ENCODE measurements around the gene MAN2B1.
A peak's percentile ranks its signal among the peaks of the same experiment; 100 is the strongest.
"Not testable (repeated sequence)": the region's sequence is repeated elsewhere in the genome, so short reads cannot be mapped to it uniquely, and the experiment has no call there.

The MAN2B1 gene

DNA sequence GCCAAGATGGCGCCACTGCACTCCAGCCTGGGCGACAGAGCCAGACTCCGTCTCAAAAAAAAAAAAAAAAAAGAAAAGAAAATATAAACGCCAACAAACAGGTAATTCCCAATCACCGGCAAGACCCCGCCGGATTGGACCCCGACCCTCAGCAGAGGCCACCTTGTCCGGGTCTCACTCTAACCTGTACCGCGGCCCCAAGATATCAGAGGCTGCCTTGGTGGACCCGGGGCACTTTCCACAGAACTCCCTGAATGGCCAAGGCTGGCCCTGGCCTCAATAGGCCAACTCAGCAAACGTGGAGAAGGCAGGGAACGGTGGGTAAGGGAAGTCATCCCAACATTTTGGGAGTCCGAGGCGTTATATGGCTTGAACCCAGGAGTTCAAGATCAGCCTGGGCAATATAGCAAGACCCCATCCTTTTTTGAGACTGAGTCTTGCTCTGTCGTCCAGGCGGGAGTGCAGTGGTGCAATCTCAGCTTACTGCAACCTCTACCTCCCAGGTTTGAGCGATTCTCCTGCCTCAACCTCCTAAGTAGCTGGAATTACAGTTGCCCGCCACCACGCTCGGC is 27.8 kb downstream of the MAN2B1 start:
- Histone ChIP-seq H3K9ac (ENCODE audit: low read length) (no peak overlapping the region), H3K27me3 (ENCODE audit: control insufficient read depth in 1 of 2, insufficient read depth in 2 of 2, low read length in 2 of 2) (no peaks in the 10 kb centered on the region), H3K4me3 (ENCODE audit: low read depth in 1 of 2, low read length in 2 of 2) (no peak overlapping the region), H3K27ac (ENCODE audit: low read depth, low read length) (no peak overlapping the region), H3K4me1 (ENCODE audit: insufficient read depth, low read length) (peaks cover 5% of the 10 kb centered on the region), H3K36me3 (ENCODE audit: insufficient read depth, low read length) (no peaks in the 10 kb centered on the region), H3K9me3 (ENCODE audit: low read length) (no peaks in the 10 kb centered on the region)

DNA sequence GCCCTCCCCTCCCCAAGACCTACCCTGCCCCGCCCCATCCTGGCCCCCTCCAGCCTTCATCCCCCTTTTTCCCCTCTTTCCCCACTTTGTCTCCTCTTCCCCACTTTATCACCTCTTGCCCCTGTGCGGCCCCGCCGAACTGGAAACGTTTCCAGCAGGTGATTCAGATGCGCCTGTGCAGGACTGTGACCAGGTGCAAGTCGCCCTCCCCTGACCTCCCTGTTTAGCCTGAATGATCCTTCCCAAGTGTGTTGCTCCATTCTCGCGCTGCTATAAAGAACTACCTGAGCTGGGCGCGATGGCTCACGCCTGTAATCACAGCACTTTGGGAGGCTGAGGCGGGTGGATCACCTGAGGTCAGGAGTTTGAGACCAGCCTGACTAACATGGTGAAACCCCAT is 29.9 kb downstream of the MAN2B1 start:
- no peaks in the 10 kb centered on the region for H3K27me3 ChIP-seq (ENCODE audit: control insufficient read depth in 1 of 2, insufficient read depth in 2 of 2, low read length in 2 of 2)
- H3K27ac ChIP-seq (ENCODE audit: low read depth, low read length): no peak overlapping the region
- H3K36me3 ChIP-seq (ENCODE audit: insufficient read depth, low read length): no peaks in the 10 kb centered on the region
- H3K4me1 ChIP-seq (ENCODE audit: insufficient read depth, low read length): peaks cover 5% of the 10 kb centered on the region
- no peaks in the 10 kb centered on the region for H3K9me3 ChIP-seq (ENCODE audit: low read length)
- no peak overlapping the region for H3K4me3 ChIP-seq (ENCODE audit: low read depth in 1 of 2, low read length in 2 of 2)
- H3K9ac ChIP-seq (ENCODE audit: low read length): no peak overlapping the region

DNA sequence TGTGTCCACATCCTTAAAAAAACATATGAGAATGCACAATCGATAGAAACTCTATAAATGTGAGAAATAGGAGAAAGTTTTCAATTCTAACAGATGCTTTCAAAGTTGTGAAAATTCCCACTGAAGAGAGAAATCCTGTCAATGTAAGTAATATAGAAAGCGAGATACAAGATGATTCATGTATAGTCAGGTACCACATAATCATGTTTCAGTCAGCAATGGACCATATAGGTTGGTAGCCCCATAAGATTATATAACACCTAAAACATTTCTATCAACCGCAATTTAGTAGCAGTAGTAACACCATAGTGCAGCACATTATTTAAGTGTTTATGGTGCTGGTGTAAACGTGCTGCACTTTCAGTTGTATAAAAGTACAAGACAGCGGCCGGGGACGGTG is 37.3 kb downstream of the MAN2B1 start:
- H3K9ac ChIP-seq (ENCODE audit: low read length): no peak overlapping the region
- H3K27ac ChIP-seq (ENCODE audit: low read depth, low read length): no peak overlapping the region
- no peaks in the 10 kb centered on the region for H3K4me1 ChIP-seq (ENCODE audit: insufficient read depth, low read length)
- no peaks in the 10 kb centered on the region for H3K9me3 ChIP-seq (ENCODE audit: low read length)
- peaks cover 35% of the 10 kb centered on the region for H3K36me3 ChIP-seq (ENCODE audit: insufficient read depth, low read length)
- H3K27me3 ChIP-seq (ENCODE audit: control insufficient read depth in 1 of 2, insufficient read depth in 2 of 2, low read length in 2 of 2): no peaks in the 10 kb centered on the region
- no peak overlapping the region for H3K4me3 ChIP-seq (ENCODE audit: low read depth in 1 of 2, low read length in 2 of 2)

DNA sequence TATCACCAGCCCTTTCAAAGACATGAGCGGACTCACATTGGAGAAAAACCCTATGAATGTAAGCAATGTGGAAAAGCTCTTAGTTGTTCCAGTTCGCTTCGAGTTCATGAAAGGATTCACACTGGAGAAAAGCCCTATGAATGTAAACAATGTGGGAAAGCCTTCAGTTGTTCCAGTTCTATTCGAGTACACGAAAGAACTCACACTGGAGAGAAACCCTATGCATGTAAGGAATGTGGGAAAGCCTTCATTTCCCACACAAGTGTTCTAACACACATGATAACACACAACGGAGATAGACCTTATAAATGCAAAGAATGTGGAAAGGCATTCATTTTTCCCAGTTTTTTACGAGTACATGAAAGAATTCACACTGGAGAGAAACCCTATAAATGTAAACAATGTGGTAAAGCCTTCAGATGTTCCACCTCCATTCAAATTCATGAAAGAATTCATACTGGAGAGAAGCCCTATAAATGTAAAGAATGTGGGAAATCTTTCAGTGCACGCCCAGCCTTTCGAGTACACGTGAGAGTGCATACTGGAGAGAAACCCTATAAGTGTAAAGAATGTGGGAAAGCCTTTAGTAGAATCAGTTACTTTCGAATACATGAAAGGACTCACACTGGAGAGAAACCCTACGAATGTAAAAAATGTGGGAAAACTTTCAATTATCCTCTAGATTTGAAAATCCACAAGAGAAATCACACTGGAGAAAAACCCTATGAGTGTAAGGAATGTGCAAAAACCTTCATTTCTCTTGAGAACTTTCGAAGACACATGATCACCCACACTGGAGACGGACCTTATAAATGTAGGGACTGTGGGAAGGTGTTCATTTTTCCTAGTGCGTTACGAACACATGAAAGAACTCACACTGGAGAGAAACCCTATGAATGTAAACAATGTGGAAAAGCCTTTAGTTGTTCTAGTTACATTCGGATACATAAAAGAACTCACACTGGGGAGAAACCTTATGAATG is 38.2 kb downstream of the MAN2B1 start:
- H3K36me3 ChIP-seq (ENCODE audit: insufficient read depth, low read length): peaks cover 35% of the 10 kb centered on the region
- no peaks in the 10 kb centered on the region for H3K4me1 ChIP-seq (ENCODE audit: insufficient read depth, low read length)
- H3K27ac ChIP-seq (ENCODE audit: low read depth, low read length): no peak overlapping the region

DNA sequence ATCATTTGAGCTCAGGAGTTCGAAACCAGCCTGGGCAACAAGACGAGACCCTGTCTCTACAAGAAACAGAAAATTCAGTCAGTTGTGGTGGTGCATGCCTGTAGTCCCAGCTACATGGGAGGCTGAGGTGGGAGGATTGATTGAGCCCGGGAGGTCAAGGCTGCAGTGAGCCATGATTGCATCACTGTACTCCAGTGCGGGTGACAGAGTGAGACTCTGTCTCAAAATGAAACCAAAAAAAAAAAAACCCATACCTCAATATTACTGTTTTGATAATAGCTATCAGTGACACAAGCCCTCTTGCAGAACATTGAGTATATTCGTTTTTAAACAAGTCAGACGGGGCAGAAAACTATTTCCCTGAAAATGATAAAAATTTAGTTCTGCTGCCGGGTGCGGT is 39.6 kb downstream of the MAN2B1 start:
- peaks cover 35% of the 10 kb centered on the region for H3K36me3 ChIP-seq (ENCODE audit: insufficient read depth, low read length)
- no peaks in the 10 kb centered on the region for H3K27me3 ChIP-seq (ENCODE audit: control insufficient read depth in 1 of 2, insufficient read depth in 2 of 2, low read length in 2 of 2)
- H3K4me1 ChIP-seq (ENCODE audit: insufficient read depth, low read length): no peaks in the 10 kb centered on the region
- no peak overlapping the region for H3K27ac ChIP-seq (ENCODE audit: low read depth, low read length)
- H3K9ac ChIP-seq (ENCODE audit: low read length): no peak overlapping the region
- H3K4me3 ChIP-seq (ENCODE audit: low read depth in 1 of 2, low read length in 2 of 2): no peak overlapping the region
- H3K9me3 ChIP-seq (ENCODE audit: low read length): no peaks in the 10 kb centered on the region

More for the DNA sequence above, 38.2 kb downstream of the MAN2B1 start:
- no peak overlapping the region for H3K9ac ChIP-seq (ENCODE audit: low read length)
- H3K4me3 ChIP-seq (ENCODE audit: low read depth in 1 of 2, low read length in 2 of 2): no peak overlapping the region
- H3K9me3 ChIP-seq (ENCODE audit: low read length): no peaks in the 10 kb centered on the region
- no peaks in the 10 kb centered on the region for H3K27me3 ChIP-seq (ENCODE audit: control insufficient read depth in 1 of 2, insufficient read depth in 2 of 2, low read length in 2 of 2)

DNA sequence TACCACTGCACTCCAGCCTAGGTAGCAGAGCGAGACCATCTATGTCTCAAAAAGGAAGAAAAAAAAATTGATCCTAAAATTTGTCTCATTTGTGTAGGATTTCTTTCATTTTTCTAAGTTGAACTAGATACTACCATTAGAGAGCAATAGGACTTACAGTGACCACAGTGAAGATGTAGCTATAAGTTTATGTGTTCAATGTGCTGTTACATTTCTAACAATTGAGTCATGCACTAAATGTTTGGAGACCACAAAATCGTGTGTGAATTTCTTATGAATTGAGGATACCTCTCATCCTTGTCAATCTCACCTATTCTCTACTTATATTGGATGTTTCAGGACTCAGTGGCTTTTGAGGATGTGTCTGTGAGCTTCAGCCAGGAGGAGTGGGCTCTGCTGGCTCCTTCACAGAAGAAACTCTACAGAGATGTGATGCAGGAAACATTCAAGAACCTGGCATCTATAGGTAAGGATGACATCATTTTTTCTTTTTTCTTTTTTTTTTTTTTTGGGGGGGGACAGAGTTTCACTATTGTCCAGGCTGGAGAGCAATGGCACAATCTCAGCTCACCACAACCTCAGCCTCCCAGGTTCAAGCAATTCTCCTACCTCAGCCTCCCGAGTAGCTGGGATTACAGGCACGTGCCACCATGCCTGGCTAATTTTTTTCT is 43.0 kb downstream of the MAN2B1 start:
- Histone ChIP-seq H3K4me1 (ENCODE audit: insufficient read depth, low read length) (no peaks in the 10 kb centered on the region), H3K27me3 (ENCODE audit: control insufficient read depth in 1 of 2, insufficient read depth in 2 of 2, low read length in 2 of 2) (no peaks in the 10 kb centered on the region), H3K36me3 (ENCODE audit: insufficient read depth, low read length) (peaks cover 14% of the 10 kb centered on the region), H3K27ac (ENCODE audit: low read depth, low read length) (no peak overlapping the region), H3K9ac (ENCODE audit: low read length) (no peak overlapping the region), H3K9me3 (ENCODE audit: low read length) (no peaks in the 10 kb centered on the region), H3K4me3 (ENCODE audit: low read depth in 1 of 2, low read length in 2 of 2) (no peak overlapping the region)

DNA sequence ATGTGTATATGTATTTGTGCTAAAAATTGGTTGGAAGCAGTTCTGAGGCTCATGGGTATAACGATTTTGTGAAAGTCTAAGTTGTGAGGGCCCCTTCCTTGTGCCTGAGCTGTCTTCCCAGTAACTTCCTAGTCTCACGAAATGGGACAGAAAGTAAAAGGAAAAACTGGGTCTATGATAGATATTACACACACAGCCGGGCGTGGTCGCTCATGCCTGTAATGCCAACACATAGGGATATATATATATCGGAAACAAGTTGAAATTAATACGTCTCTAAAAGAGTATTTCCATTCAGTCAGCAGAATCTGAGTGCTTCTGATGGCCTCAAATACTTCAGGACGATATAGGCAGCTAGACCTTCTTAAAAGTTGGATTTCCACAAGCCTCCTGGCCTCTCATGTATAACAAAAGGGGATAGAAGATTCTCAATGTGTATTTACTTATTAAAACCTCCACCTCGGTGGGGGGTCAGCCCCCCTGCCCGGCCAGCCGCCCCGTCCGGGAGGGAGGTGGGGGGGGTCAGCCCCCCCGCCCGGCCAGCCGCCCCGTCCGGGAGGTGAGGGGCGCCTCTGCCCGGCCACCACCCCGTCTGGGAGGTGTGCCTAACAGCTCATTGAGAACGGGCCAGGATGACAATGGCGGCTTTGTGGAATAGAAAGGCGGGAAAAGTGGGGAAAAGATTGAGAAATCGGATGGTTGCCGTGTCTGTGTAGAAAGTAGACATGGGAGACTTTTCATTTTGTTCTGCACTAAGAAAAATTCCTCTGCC is 45.1 kb downstream of the MAN2B1 start:
- not testable (repeated sequence) for H3K27me3 ChIP-seq (ENCODE audit: control insufficient read depth in 1 of 2, insufficient read depth in 2 of 2, low read length in 2 of 2); H3K4me3 ChIP-seq (ENCODE audit: low read depth in 1 of 2, low read length in 2 of 2); H3K4me1 ChIP-seq (ENCODE audit: insufficient read depth, low read length); H3K36me3 ChIP-seq (ENCODE audit: insufficient read depth, low read length); H3K9ac ChIP-seq (ENCODE audit: low read length); H3K27ac ChIP-seq (ENCODE audit: low read depth, low read length); H3K9me3 ChIP-seq (ENCODE audit: low read length)

DNA sequence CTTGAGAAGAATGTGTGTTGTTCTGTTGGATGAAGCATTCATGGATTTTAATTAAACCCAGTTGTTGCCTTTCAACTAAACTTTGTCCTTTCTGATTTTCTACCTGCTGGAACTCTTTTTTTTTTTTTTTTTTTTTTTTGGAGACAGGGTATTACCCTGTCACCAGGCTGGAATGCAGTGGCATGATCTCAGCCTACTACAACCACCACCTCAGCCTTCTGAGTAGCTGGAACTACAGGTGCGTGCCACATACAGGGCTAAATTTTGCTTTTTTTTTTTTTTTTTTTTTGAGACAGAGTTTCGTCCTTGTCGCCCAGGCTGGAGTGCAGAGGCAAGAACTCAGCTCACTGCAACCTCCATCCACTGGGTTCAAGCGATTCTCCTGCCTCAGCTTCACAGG is 48.9 kb downstream of the MAN2B1 start:
- no peak overlapping the region for H3K4me3 ChIP-seq (ENCODE audit: low read depth in 1 of 2, low read length in 2 of 2)
- H3K9ac ChIP-seq (ENCODE audit: low read length): no peak overlapping the region
- H3K27me3 ChIP-seq (ENCODE audit: control insufficient read depth in 1 of 2, insufficient read depth in 2 of 2, low read length in 2 of 2): no peaks in the 10 kb centered on the region
- no peak overlapping the region for H3K27ac ChIP-seq (ENCODE audit: low read depth, low read length)
- no peaks in the 10 kb centered on the region for H3K9me3 ChIP-seq (ENCODE audit: low read length)
- H3K36me3 ChIP-seq (ENCODE audit: insufficient read depth, low read length): no peaks in the 10 kb centered on the region
- peaks cover 5% of the 10 kb centered on the region for H3K4me1 ChIP-seq (ENCODE audit: insufficient read depth, low read length)

DNA sequence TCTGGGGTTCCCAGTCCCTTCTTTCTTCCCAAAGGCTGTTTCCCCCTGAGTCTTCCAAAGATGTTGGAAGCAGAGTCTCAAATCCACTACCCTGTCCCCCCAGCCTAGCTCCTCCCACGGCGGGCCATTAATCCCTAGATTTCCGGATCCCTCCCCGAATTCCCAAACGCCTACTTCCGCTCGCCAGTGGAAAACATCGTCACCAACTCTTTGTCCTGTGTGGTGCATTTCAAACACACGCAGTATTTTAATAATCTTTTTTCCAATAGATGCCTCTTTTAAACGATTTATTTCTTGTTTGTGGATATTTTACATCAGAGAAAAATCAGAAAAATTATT is 55.2 kb downstream of the MAN2B1 start:
- Histone ChIP-seq H3K9me3 (ENCODE audit: low read length) (no peaks in the 10 kb centered on the region), H3K27ac (ENCODE audit: low read depth, low read length) (peak overlapping the region; percentile 94), H3K27me3 (ENCODE audit: control insufficient read depth in 1 of 2, insufficient read depth in 2 of 2, low read length in 2 of 2) (no peaks in the 10 kb centered on the region), H3K4me3 (ENCODE audit: low read depth in 1 of 2, low read length in 2 of 2) (peak overlapping the region; percentile 89 to 100), H3K9ac (ENCODE audit: low read length) (peak overlapping the region; percentile 92), H3K4me1 (ENCODE audit: insufficient read depth, low read length) (peaks cover 18% of the 10 kb centered on the region), H3K36me3 (ENCODE audit: insufficient read depth, low read length) (peaks cover 14% of the 10 kb centered on the region)

DNA sequence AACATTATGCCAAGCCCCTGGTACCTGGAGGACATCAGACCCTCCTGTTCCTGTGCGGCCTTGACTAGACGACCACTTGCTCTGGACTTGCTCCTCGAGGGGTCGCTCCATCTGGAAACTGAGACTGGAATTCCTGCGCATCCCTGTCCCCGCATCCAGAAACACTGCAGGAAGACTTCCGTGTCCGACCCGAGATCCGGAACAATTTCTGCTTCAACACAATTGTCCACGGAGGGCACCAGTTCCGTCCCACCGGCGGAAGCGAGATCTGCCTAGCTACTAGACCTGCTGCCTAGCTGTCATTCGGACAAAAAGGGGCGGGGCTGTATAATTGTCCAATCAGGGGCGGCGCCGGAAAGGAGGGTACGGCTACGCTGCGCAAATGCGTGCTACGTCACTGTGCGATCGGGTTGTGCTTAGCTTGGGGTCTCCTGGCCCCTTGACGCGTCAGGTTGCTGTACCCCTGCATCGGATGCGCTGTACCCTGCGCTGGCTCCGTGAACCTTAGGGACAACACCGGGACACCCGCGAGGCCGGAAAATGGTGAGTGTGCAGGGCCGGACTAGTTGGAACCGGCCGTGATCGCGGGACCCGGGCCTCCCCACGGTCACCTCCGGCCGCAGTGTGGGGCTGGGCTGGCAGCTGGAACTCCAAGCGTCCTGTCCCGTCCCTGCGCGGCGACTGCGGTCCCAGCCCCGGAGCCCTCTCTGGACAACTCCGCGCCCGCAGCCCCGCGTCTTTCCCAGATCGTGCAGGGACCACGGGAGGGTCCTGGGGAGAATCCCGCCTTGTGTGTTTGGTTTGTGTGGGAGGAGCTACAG is 55.8 kb downstream of the MAN2B1 start, which contains the start of the genes ZNF490 and ZNF791:
ZNF490 (minus strand) TSS at position 274 of the 821 bp plus-strand sequence; CDS start at position 141, 133 bp downstream.
ZNF791 (plus strand) TSS at position 381 of the 821 bp plus-strand sequence; CDS start at position 541, 160 bp downstream.
- Histone ChIP-seq H3K4me1 (ENCODE audit: insufficient read depth, low read length) (peaks cover 13% of the 10 kb centered on the region), H3K9me3 (ENCODE audit: low read length) (no peaks in the 10 kb centered on the region), H3K27ac (ENCODE audit: low read depth, low read length) (peak within 1 kb of the TSS; percentile 94), H3K4me3 (ENCODE audit: low read depth in 1 of 2, low read length in 2 of 2) (peak within 1 kb of the TSS; percentile 89 to 100), H3K27me3 (ENCODE audit: control insufficient read depth in 1 of 2, insufficient read depth in 2 of 2, low read length in 2 of 2) (no peaks in the 10 kb centered on the region), H3K36me3 (ENCODE audit: insufficient read depth, low read length) (peaks cover 14% of the 10 kb centered on the region), H3K9ac (ENCODE audit: low read length) (peak within 1 kb of the TSS; percentile 92)

Measured in muscle layer of colon (tissue), 2 donors.